ENCODE data around the gene BLVRB.

BLVRB gene

GRCh38 chr19:40421993-40422747, 43.4 kb downstream of the BLVRB start:
- Histone ChIP-seq H3K4me1 (ENCODE audit: insufficient read depth, poor library complexity, severe bottlenecking) (peaks cover 3% of the 10 kb centered on the region), H3K4me3 (ENCODE audit: severe bottlenecking) (no peak overlapping the region), H3K27ac (ENCODE audit: poor library complexity, severe bottlenecking) (peak overlapping the region; percentile 81), H3K36me3 (ENCODE audit: low read depth) (peaks cover 10% of the 10 kb centered on the region), H3K9me3 (ENCODE audit: severe bottlenecking) (no peaks in the 10 kb centered on the region), H3K27me3 (ENCODE audit: insufficient read depth, poor library complexity, severe bottlenecking) (no peaks in the 10 kb centered on the region)
- ATAC-seq (ENCODE audit: low read depth): no peak
- TF ChIP-seq CTCF (IDR thresholded peaks at IDR 0.05; ENCODE audit: poor library complexity, severe bottlenecking): no peak
- DNase-seq (ENCODE audit: low spot score): no peak

GRCh38 chr19:40420766-40421765, 44.5 kb downstream of the BLVRB start:
- DNase-seq (ENCODE audit: low spot score) (peak; percentile 89), ATAC-seq (ENCODE audit: low read depth) (peak; percentile 65)
- TF ChIP-seq CTCF (IDR thresholded peaks at IDR 0.05; ENCODE audit: poor library complexity, severe bottlenecking): peak; percentile 94
- H3K4me3 ChIP-seq (ENCODE audit: severe bottlenecking): peak overlapping the region; percentile 45
- H3K36me3 ChIP-seq (ENCODE audit: low read depth): peaks cover 10% of the 10 kb centered on the region
- no peaks in the 10 kb centered on the region for H3K9me3 ChIP-seq (ENCODE audit: severe bottlenecking)
- H3K4me1 ChIP-seq (ENCODE audit: insufficient read depth, poor library complexity, severe bottlenecking): peaks cover 7% of the 10 kb centered on the region
- H3K27me3 ChIP-seq (ENCODE audit: insufficient read depth, poor library complexity, severe bottlenecking): no peaks in the 10 kb centered on the region
- H3K27ac ChIP-seq (ENCODE audit: poor library complexity, severe bottlenecking): peak overlapping the region; percentile 81

GRCh38 chr19:40420451-40420765, 45.1 kb downstream of the BLVRB start:
- no peak for DNase-seq (ENCODE audit: low spot score)
- no peaks in the 10 kb centered on the region for H3K9me3 ChIP-seq (ENCODE audit: severe bottlenecking)
- no peak for TF ChIP-seq CTCF (IDR thresholded peaks at IDR 0.05; ENCODE audit: poor library complexity, severe bottlenecking)
- no peak for ATAC-seq (ENCODE audit: low read depth)
- peaks cover 10% of the 10 kb centered on the region for H3K36me3 ChIP-seq (ENCODE audit: low read depth)
- H3K4me3 ChIP-seq (ENCODE audit: severe bottlenecking): peak overlapping the region; percentile 45
- H3K4me1 ChIP-seq (ENCODE audit: insufficient read depth, poor library complexity, severe bottlenecking): peaks cover 7% of the 10 kb centered on the region
- peak overlapping the region; percentile 81 for H3K27ac ChIP-seq (ENCODE audit: poor library complexity, severe bottlenecking)
- no peaks in the 10 kb centered on the region for H3K27me3 ChIP-seq (ENCODE audit: insufficient read depth, poor library complexity, severe bottlenecking)

GRCh38 chr19:40419780-40420179, 45.8 kb downstream of the BLVRB start:
- H3K27ac ChIP-seq (ENCODE audit: poor library complexity, severe bottlenecking): no peak overlapping the region
- H3K4me1 ChIP-seq (ENCODE audit: insufficient read depth, poor library complexity, severe bottlenecking): peaks cover 7% of the 10 kb centered on the region
- H3K9me3 ChIP-seq (ENCODE audit: severe bottlenecking): no peaks in the 10 kb centered on the region
- H3K27me3 ChIP-seq (ENCODE audit: insufficient read depth, poor library complexity, severe bottlenecking): no peaks in the 10 kb centered on the region
- no peak overlapping the region for H3K4me3 ChIP-seq (ENCODE audit: severe bottlenecking)
- DNase-seq (ENCODE audit: low spot score) (no peak), ATAC-seq (ENCODE audit: low read depth) (no peak)
- H3K36me3 ChIP-seq (ENCODE audit: low read depth): peaks cover 10% of the 10 kb centered on the region
- no peak for TF ChIP-seq CTCF (IDR thresholded peaks at IDR 0.05; ENCODE audit: poor library complexity, severe bottlenecking)

Measured in RWPE2 (cell line).